Skeletal muscle cell (primary cell): ENCODE data around the gene UGT2B15.
"Not testable (repeated sequence)": the region's sequence is repeated elsewhere in the genome, so short reads cannot be mapped to it uniquely, and the experiment has no call there.

Experiments used
- DNase-seq: peaks from one replicate; pipeline ENCODE4 v3.0.0-alpha.2; 2010; ENCODE audit warnings: low read depth
- H3K4me3 ChIP-seq: 2 replicates; pipeline ENCODE4 v1.5.1; 2011; ENCODE audit warnings: low read depth, mild to moderate bottlenecking, control low read depth, low read length, moderate library complexity

UGT2B15 gene

DNA sequence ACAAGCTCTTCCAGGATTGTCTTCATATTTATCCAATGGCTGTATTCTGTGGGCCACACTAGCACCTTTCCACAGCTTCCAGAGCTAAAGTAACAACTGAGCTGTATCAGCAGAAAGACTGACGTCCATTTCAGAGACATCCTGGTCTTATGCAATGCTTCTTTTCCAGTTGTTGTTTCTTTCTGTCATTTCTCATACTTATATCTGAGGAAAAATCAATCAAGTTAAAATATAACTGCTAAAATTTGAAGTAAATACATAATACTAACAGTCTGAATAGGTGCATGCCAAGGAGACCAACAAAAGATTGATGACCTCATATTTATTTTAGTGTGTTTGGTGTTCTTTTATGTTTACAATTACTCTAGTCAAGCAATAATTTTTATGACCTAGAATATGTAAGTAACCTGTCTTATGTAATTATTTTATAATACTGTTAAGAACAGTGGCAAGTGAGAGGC is at the start of gene UGT2B15:
Gene UGT2B15, minus strand, starts transcription at position 174 of the 461 bp plus-strand sequence. Its CDS starts 34 bp downstream, at position 140.
- DNase-seq, H3K4me3 ChIP-seq: not testable (repeated sequence)

DNA sequence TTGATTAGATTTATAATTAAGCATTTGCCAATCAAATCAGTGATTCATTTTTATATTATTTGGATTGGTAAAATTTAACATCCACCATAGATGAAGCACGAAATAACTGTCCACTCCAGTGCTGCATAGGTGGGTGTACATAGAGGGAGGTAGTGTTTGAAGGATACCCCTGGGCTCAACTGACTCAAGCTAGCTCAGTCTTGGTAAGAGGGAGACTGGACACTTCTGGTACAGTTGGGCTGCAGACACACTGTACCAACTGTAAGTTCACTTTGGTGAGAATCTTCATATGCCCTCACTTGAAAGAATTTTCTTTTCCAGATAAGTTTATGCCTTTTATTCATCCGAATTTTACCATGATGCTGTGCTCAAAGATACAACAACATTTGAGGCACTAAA is 48.6 kb upstream of the UGT2B15 start:
- DNase-seq, result no peak
- no peak overlapping the region for H3K4me3 ChIP-seq

DNA sequence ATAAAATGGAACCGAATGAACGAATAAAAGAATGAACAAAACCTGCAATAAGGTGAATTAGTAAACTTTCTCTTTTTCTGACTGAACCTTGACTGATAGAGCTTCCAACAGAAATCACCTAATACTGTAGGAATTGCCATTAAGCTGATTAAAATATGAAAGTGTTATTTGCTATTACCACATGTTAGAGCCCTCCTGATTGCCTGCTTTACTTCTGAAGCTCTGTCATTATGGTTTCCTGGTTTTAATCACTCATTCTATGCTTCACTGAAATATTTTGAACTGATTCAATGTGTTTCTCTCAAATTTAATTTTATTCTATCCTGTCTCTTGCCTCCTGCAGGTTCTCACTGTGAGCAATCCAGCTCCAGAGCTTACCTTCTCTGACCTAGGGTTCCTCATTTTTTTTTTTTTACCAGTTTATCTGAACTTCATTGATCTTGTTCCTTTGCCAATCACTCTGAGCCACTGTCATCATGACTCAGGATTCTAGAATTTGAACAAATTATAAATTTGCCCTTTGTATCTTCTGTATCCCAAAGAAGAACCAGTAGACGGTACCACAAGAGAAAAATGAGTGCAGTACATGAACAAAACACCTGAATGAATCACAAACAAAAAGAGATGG is 48.1 kb upstream of the UGT2B15 start:
- no peak for DNase-seq
- H3K4me3 ChIP-seq, result no peak overlapping the region

DNA sequence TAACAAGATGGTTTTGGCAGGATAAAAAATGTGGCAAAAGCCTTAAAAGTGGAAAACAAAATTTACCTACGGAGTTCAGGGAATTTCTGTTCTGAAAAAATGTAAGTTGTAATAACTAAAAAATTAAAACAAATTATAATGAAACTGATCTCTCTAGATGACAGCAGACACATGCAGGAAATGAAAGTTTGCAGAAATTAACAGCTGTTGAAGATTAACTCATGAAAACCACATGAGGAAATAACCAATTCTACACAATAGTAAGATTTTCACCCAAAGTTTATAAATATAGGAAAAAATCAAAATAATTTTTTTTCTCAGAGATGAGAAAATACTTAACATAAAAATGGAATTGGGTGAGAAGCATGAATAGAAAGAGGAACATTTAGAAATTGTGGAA is 47.5 kb upstream of the UGT2B15 start:
- H3K4me3 ChIP-seq, result no peak overlapping the region
- no peak for DNase-seq

DNA sequence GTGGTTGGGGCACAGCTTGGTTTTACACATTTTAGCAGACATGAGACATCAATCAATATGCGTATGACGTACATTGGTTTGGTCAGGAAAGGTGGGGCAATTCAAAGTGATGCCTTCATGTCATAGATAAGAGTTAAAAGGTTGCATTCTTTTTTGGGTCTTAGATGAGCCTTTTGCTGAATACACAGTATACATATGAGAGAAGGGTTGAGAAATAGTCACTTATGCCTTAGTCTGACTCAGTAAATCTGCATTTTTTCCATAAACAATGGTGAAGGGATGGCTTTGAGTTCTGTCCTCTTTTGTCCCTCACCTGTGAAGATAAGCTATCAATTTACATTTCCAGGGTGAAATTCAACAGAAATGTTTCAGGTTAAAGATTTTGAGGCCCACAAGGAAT is 43.9 kb upstream of the UGT2B15 start:
- no peak overlapping the region for H3K4me3 ChIP-seq
- DNase-seq, result no peak

DNA sequence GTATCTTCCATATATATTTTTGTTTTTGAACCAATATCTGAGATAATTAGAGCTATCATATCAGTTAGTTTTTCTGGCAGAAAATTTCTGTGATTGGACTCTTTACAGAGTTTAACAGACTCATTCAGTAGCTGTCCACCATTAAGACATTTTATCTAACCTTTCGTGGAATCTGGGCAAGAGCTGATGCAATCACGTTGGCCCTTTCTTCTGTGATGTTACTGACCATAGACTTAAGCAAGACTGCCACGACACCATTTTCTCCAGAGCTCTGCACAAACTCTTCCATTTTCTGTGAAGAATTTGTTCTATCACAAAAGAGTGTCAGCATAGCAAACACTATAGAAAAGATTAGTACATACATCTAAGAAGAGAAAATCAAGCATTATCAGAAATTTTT is 41.8 kb upstream of the UGT2B15 start:
- H3K4me3 ChIP-seq, result no peak overlapping the region
- DNase-seq, result no peak

DNA sequence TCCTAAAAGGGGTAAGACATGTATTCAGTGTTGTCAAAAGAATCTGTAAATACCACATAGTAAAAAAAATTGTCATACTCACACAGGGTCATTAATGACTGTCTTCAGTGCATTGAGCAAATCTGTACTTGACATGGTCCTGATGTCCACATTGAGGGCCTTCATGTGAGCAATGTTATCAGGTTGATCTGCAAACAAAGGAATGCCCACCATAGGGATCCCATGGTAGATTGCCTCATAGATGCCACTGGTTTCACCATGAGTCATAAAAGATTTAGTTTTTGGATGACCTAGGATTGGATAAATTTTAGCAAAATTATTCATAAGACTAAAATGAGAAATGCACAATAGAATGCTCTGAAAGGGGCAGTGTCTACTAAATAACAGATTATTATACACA is 38.1 kb upstream of the UGT2B15 start:
- DNase-seq, result no peak
- no peak overlapping the region for H3K4me3 ChIP-seq

DNA sequence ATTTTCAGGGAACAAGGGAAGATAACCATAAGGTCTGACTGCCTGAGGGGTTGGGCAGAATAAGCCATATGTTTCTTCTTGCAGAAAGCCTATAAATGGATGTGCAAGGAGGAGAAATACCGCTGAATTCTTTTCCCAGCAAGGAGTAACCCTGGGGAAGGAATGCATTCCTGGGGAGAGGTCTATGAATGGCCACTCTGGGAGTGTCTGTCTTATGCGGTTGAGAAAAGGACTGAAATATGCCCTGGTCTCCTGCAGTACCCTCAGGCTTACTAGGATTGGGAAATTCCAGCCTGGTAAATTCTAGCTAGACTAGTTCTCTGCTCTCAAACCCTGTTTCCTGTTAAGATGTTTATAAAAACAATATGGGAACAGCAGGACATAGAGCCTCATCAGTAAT is 32.7 kb upstream of the UGT2B15 start:
- DNase-seq, result not testable (repeated sequence)

DNA sequence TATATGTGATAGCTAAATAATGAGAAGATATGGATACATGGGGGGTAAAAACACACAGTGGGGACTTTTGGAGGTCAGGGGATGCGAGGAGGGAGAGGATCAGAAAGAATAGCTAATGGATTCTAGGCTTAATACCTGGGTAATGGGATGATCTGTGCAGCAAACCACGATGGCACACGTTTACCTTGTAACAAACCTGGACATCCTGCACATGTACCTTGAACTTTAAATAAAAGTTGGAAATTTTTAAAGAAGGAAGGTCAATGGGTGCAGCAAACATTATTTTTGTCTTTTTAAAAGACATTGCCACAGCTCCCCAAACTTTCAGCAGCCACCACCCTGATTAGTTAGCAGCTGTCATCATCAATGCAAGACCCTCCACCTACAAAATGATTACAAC is 29.7 kb upstream of the UGT2B15 start:
- no peak overlapping the region for H3K4me3 ChIP-seq
- no peak for DNase-seq

More for the DNA sequence above, 32.7 kb upstream of the UGT2B15 start:
- not testable (repeated sequence) for H3K4me3 ChIP-seq

DNA sequence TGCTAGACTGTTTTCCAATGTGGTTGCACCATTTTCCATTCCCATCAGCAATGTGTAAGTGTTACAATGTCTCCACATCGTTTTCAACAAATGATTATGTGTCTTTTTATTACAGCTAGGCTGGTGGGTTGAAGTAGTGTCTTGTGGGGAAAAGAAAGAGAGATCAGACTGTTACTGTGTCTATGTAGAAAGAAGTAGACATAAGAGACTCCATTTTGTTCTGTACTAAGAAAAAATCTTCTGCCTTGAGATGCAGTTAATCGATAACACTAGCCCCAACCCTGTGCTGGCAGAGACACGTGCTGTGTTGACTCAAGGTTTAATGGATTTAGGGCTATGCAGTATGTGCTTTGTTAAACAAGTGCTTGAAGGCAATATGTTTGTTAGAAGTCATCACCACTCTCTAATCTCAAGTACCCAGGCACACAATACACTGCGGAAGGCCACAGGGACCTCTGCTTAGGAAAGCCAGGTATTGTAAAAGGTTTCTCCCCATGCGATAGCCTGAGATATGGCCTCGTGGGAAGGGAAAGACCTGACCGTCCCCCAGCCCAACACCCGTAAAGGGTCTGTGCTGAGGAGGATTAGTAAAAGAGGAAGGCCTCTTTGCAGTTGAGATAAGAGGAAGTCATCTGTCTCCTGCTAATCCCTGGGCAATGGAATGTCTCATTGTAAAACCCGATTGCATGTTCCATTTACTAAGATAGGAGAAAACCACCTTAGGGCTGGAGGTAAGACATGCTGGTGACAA is 23.0 kb upstream of the UGT2B15 start:
- no peak overlapping the region for H3K4me3 ChIP-seq
- DNase-seq, result no peak

DNA sequence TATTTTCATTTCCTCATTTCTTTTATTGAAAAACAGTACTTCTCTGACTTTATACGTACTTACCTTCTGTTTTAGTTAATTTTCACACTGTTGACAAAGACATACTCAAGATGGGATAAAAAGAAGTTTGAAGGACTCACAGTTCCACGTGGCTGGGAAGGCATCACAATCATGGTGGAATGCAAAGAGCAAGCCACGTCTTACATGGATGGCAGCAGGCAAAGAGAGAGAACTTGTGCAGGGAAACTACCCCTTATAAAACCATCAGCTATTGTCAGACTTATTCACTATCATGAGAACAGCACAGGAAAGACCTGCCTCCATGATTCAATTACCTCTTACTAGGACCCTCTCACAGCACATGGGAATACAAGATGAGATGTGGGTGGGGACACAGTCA is 20.7 kb upstream of the UGT2B15 start:
- DNase-seq, result no peak
- no peak overlapping the region for H3K4me3 ChIP-seq

DNA sequence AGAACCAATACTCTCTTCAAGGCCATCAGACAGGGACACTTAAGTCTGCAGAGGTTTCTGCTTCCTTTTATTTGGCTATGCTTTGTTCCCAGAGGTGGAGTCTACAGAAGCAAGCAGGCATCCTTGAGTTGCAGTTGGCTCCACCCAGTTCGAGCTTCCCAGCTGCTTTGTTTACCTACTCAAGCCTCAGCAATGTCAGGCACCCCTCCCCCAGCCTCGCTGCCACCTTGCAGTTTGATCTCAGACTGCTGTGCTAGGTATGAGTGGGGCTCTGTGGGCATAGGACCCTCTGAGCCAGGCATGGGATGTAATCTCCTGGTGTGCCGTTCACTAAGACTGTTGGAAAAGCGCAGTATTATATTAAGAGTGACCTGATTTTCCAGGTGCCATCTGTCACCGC is 12.6 kb upstream of the UGT2B15 start:
- no peak overlapping the region for H3K4me3 ChIP-seq
- no peak for DNase-seq

DNA sequence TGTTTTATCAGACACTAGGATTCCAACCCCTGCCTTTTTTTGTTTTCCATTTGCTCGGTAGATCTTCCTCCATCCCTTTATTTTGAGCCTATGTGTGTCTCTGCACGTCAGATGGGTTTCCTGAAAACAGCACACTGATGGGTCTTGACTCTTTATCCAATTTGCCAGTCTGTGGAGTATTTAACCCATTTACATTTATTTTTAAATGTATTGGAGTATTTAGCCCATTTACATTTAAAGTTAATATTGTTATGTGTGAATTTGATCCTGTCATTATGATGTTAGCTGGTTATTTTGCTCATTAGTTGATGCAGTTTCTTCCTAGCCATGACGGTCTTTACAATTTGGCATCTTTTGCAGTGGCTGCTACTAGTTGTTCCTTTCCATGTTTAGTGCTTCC is 10.8 kb upstream of the UGT2B15 start:
- DNase-seq, H3K4me3 ChIP-seq: not testable (repeated sequence)

DNA sequence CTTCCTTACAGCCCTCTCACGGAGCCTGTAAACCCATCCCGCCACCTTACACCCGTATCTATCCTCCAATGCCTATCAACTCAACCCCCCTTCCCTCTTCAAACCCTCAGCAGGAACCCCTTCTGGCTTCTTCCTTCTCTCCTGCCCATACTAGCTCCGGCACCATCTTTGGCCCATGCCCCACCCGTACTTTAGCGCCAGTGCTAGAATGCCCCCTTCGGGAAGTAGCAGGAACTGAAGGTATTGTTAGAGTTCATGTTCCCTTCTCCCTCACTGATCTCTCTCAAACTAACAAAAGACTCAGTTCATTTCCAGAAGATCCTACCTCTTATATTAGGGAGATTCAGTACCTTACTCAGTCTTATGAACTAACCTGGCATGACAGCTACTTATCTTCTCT is 2.7 kb upstream of the UGT2B15 start:
- H3K4me3 ChIP-seq, result no peak overlapping the region
- no peak for DNase-seq

DNA sequence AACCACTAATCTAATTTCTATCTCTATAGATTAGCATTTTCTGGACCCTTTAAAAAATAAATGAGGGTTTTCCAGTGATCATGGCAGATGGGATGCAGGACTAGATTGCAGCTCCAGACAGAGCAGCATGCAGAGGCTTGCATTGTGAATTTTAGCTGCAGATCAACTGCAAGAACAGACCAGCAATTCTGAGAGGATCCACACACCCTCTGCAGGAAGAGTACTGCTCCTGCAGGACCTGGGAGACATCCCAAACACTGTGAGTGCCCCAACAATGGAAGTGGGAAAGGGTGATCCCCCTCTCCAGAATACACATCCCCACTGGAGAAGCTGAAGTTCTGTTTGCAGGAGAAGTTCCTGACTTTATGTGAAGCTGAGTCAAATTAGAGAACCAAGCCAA is 765 bp upstream of the UGT2B15 start:
- not testable (repeated sequence) for H3K4me3 ChIP-seq, DNase-seq

DNA sequence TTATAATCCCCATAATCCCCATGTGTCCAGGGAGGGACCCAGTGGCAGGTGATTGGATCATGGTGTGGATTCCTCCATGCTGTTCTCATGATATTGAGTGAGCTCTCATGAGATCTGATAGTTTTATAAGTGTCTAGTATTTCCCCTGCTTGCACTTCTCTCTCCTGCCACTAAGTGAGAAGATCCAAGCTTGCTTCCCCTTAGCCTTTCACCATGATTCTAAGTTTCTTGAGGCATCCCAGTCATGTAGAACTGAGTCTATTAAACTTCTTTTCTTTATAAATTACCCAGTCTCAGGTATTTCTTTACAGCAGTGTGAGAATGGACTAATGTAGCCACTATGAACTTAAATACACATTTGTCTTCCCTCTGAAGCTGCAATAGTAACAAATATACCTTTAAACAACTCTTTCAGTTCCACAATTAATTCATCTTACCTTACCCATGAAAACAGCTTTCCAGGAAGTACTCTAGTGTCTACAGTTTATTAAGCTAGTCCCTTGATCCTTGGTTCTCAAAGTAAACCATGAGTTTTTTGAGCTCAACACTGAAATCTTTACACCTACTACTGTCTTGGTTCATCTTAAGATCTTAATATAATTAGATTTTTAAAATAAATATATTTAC is 1.8 kb downstream of the UGT2B15 start:
- not testable (repeated sequence) for DNase-seq, H3K4me3 ChIP-seq

DNA sequence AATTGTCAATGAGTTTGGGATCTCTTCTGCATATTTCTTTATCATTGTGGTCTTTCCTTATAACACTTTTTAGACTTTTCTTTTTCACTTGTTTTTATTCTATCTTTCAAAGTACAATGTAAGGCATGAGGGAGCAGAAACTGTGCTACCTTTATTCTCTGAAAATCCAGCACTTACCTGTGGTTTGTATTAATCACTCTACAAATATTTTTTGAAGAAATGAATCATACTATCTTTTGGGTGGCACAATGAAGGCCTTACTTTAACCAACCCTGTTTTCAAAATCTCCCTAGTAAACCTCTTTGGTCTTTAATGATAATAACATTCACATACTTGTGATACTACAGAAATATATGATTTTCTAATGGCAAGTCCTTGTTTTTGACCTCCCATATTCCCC is 2.9 kb downstream of the UGT2B15 start:
- H3K4me3 ChIP-seq, DNase-seq: not testable (repeated sequence)

DNA sequence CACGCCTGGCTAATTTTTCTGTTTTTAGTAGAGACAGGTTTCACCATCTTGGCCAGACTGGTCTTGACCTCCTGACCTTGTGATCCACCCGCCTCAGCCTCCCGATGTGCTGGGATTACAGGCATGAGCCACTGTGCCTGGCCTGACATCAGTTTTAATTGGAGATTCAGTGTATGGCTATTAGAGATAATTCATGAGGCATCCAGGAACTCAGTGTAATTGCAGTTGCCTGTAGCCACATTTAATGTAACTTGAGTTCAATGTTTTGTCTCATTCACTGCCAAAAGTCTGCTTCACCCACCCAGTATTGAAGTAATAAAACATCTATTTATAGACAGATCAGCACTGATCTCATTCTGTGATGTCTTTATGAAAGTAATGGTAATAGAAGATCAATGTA is 5.7 kb downstream of the UGT2B15 start:
- H3K4me3 ChIP-seq, DNase-seq: not testable (repeated sequence)

DNA sequence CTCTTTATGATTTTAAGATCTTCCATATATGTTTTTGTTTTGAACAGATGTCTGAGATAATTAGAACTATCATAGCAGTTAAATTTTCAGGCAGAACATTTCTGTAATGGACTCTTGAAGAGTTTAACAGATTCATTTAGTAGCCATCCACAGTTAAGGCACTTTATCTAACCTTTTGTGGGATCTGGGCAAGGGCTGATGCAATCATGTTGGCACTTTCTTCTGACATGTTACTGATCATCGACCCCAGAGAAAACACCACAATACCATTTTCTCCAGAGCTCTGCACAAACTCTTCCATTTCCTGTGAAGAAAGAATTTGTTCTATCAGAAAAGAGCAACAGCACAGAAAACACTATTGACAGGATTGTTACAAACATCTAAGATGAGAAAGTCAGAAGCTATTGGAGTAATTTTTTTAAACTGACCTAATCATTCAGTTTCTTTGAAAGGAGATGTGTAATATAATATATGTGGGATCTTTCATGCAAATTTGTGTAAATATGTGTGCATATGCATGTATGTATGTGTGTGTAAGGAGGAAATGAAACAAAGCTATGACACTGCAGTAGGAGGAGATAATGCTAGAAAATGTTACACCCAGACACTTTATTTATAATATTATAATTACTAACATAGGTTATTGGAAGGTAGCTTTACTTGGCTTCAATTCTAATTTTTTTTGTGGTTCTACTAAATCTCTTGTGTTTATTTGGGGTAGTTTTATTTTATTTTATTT is 7.4 kb downstream of the UGT2B15 start:
- DNase-seq, result not testable (repeated sequence)

DNA sequence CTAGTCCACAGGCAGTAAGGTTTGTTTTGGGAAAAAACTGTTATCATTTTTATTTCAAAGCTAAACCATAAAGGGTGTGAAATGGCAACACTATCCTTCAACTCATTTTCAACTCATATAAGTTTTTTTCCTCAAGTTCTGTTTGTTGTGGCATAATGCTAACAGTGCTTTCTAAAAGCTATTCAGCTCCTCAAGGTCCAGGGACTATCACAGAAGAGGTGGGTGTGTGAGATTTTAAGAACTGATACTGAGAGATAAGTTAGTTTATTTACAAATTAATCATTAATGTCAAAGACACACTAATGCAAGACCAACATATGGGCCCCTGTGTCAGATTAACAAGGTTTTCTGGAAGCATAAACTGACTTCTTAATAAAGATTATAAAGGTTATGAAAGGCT is 11.8 kb downstream of the UGT2B15 start:
- no peak for DNase-seq

More for the DNA sequence above, 7.4 kb downstream of the UGT2B15 start:
- H3K4me3 ChIP-seq, result not testable (repeated sequence)

More for the DNA sequence above, 11.8 kb downstream of the UGT2B15 start:
- H3K4me3 ChIP-seq, result no peak overlapping the region
